GM21619 (cell line): Measurements from ENCODE around the gene P2RY8.
"Not testable (repeated sequence)": the region's sequence is repeated elsewhere in the genome, so short reads cannot be mapped to it uniquely, and the experiment has no call there.

Experiments used
- ATAC-seq: cut with Tn5 transposase; IDR thresholded peaks from one replicate; pipeline ENCODE4 v1.9.1; 2021; ENCODE audit not compliant: unreplicated experiment

P2RY8 gene, protein sequence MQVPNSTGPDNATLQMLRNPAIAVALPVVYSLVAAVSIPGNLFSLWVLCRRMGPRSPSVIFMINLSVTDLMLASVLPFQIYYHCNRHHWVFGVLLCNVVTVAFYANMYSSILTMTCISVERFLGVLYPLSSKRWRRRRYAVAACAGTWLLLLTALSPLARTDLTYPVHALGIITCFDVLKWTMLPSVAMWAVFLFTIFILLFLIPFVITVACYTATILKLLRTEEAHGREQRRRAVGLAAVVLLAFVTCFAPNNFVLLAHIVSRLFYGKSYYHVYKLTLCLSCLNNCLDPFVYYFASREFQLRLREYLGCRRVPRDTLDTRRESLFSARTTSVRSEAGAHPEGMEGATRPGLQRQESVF

DNA sequence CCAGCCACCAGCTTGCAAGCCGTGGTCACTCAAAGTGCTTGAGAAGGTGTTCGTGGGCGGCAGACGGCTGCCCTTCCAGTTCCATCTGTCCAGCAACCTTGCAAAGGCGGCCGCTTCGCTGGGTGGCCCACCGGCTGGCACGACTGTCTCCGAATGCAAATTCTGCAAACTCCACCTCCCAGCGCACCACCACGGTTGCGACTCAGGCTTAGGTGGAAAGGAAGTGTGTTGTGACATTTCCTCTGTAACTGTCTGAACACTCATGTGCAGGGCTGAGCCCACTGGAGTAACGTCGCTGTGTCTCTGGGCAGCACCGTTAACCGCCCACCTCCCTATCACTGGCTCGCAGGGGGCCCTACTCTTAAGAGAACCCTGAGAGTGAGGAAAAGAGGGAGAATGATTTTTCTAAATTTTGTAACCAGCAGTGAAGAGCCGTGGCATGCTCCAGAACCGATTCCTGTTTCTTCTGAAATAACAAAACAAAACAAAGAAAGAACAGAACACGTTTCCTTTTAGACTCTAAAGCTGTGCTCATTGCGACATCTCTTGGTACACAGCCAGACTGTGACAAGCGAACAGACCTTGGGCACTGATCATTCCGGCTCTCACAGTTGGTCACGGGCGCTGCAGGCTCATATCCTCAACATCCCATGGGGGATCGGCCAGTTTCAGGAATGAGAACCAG, at the start of gene P2RY8:
TSS of gene P2RY8 (minus strand) at position 155 of the 685 bp plus-strand sequence. CDS start 70,627 bp downstream, outside the sequence.
- ATAC-seq: peak; percentile 63

- ATAC-seq: no peak
Measured at GRCh38 chrX:1584237-1585011, 47.4 kb upstream of the P2RY8 start.

GRCh38 chrX:1582686-1583437, 45.9 kb upstream of the P2RY8 start:
- no peak for ATAC-seq

DNA sequence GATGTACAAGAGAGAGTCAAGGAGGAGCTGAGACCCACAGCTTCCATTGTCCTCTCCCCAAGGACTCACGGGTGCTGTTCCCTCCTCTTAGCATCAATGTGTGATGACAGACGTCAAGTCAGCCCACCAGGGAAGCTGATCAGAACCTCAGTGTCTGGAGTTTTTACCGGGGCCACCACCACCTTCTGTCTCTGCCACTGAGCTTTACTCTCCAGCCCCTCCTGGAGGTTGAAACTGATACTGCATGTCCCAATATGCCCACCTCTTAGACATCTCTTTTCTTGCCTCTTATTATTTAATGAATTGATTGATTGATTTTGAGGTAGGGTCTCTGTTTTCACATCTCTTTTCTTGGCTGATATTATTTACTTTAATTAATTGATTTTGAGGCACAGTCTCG, 44.1 kb upstream of the P2RY8 start:
- no peak for ATAC-seq

DNA sequence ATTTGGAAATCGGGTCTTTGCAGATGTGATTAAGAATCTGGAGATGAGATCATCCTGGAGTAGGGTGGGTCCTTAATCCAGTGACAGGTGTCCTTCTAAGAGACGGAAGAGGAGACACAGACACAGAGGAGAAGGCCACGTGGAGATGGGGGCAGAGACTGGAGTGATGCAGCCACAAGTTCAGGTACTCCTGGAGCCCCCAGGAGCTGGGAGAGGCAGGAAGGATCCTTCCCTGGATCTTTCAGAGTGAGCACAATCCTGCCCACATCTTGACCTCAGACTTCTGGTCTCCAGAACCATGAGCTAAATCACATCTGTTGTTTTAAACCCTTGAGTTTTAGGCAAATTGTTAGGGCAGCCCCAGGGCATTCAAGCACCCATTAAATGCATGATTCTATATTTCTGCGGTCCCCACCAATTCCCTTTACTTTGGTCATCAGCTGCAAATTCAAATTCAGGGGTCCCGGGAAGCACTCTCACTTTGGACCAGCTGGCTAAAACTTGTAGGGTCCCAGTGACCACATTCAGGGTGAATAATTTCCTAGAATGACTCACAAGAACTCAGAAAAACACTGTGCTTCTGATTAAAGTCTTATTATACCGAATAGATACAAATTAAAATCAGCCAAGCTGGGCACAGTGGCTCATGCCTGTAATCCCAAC, 41.7 kb upstream of the P2RY8 start:
- no peak for ATAC-seq

DNA sequence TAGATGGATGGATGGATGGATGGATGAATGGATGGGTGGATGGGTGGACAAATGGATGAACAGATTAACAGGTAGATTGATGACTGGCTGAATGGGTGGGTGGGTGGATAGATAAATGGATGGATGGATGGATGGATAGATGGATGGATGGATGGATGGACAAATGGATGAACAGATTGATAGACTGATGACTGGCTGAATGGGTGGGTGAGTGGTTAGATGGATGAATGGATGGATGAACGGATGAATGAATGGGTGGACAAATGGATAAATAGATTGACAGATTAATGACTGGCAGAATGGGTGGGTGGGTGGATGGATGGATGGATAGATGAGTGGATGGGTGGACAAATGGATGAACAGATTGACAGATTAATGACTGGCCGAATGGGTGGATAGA, 40.9 kb upstream of the P2RY8 start:
- no peak for ATAC-seq

DNA sequence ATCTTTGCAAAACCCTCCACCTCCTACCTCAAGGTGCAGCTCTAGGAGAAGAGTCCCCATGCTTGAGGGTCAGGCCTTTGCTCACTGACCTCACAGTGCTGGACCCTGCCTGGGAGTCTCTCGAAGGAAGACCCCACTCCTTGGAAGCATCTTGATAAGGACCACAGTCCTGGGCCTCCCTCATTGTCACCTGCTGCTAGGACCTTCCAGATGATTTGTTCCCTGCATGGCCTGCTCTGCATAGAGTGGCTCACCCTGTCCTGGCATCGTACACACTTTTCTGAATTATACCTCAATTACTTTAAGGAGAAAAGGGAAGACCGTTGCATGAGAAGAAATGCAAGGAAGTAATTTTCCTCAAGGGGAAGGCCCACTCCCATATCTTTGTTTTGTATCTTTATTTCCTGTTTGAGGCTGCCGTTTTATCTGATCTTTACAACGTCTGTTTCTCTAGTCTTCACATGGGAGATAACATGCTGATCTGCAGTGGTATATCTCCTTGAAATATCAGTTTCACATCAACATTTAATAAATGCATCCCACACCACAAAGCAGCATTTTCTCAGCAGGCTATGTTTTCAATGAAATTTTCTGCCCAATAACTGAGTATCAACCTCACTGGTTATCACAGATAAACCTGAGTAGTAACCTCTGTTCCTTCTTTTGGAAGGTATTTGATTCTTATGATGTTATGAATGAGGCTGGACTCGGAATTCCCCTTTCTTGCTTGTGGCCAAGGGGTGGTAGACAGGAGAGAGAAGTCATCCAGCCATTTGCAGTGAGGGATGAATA, 39.4 kb upstream of the P2RY8 start:
- ATAC-seq: no peak

GRCh38 chrX:1574181-1574580, 37.2 kb upstream of the P2RY8 start:
- not testable (repeated sequence) for ATAC-seq

DNA sequence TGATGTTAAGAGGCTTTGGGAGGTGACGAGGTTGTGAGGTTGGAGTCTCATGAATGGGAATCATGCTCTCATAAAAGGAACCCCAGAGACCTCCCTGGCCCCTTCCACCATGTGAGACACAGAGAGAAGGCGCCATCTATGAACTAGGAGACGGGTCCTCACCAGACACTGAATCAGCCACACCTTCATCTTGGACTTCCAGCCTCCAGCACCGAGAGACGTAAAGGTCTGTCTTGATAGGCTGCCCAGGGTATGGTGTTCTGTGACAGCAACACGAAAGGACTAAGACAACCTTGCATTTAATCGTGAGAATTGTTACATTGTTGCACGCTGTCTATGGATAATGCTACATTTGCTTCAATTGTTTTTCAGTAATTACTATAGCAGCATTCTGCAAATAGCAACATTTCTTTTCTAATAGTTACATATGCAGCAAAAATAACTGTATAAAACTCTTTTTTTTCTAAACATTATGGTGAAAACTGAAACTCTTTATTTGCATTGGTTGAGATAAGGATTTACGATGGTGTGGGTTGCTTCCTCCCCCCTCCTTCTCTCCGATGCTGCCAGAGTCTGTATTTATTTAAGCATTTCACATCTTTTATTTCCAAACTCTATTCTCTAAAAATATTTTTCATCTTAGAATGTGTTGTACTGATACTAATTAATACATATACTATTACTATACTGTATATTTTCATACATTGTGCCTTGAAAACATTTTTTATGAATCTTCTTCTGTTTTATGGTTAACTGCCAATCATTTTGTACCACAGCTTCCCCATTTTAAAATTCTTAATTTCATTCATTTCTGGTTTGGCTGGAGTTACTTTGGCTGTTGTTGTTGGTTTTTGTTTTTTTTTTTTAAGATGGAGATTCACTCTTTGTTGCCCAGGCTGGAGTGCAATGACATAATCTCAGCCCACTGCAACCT, 28.0 kb upstream of the P2RY8 start:
- no peak for ATAC-seq

GRCh38 chrX:1564077-1564476, 27.1 kb upstream of the P2RY8 start:
- ATAC-seq: not testable (repeated sequence)

DNA sequence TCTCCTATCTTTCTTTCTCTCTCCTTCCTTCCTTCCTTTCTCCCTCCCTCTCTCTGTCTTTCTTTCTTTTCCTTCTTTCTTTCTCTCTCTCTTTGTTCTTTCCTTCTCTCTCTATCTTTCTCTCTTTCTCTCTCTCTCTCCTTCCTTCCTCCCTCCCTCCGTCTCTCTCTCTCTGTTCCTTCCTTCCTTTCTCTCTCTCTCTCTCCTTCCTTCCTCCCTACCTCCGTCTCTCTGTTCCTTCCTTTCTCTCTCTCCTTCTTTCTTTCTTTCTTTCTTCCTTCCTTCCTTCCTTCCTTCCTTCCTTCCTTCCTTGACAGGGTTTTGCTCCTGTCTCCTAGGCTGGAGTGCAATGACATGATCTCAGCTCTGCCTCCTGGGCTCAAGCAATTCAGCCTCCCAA, 24.2 kb upstream of the P2RY8 start:
- no peak for ATAC-seq

DNA sequence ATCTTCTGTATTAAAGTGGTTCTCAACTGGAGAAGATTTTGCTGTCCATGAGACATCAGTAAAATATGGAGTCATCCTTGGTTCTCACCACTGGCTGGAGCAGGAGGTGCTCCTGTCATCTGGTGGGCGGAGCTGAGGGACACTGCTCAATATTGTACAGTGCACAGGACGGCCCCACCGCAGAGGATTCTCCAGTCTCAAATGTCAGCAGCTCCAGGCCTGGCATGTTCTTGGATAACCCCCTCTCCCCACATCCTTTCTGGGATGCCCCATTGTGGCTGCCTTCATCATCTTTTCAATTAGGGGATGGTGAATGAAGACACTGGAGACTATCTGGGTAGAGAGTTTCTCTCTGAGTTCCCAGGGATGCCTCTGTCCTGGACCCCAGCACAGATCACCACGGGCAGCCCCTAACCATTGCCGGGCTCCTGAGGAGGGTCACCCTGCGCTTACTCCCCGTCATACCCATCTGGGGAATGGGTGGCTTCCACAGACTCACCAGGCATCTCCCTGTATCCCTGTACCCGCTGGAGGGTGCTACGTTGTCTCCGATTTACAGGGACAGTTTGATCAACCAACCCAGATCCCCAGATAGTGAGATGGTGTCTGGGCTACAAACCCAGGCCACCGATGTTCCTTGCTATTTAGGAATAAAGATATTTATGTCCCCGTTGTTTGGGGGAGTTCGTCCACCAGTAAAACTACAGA, 21.9 kb upstream of the P2RY8 start:
- ATAC-seq: no peak

- ATAC-seq: not testable (repeated sequence)
Measured at GRCh38 chrX:1557442-1557841, 20.5 kb upstream of the P2RY8 start.

- no peak for ATAC-seq
Measured at GRCh38 chrX:1555370-1555769, 18.4 kb upstream of the P2RY8 start.

- ATAC-seq: no peak
Measured at GRCh38 chrX:1554469-1555210, 17.7 kb upstream of the P2RY8 start.

DNA sequence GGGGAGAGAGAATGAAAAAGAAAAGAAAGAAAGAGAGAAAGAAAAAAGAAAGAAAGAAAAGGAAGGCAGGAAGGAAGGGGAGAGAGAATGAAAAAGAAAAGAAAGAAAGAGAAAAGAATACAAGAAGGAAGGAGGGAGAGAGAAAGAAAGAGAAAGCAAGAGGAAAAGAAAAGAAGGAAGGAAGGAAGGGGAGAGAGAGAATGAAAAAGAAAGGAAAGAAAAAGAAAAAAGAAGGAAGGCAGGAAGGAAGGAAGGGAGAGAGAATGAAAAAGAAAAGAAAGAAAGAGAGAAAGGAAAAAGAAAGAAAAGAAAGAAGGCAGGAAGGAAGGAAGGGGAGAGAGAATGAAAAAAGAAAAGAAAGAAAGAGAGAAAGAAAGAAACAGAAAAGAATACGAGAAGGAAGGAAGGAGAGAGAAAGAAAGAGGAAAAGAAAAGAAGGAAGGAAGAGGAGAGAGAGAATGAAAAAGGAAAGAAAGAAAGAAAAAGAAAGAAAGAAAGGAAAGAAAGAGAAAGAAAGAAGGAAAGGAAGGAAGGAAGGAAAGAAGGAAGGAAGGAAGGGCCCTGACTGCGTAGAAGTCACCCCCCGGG, 15.1 kb upstream of the P2RY8 start:
- no peak for ATAC-seq

- no peak for ATAC-seq
Measured at GRCh38 chrX:1546691-1547251, 9.8 kb upstream of the P2RY8 start.
